NCI-H146 treated with DMSO at 0.1 percent for 48 hours (cell line): ENCODE results near the gene CASP12.

Experiments
- DNase-seq: peaks from one replicate; lab custom pipeline; 2025; ENCODE audit not compliant: unreplicated experiment; lab: John Stamatoyannopoulos, UW

Gene CASP12

GRCh38 chr11:104892723-104893511 is 5.3 kb downstream of the CASP12 start:
- DNase-seq, result no peak

GRCh38 chr11:104891135-104891534 is 7.1 kb downstream of the CASP12 start:
- no peak for DNase-seq

- no peak for DNase-seq
Observed at GRCh38 chr11:104883342-104883741, 14.9 kb downstream of the CASP12 start.

DNA sequence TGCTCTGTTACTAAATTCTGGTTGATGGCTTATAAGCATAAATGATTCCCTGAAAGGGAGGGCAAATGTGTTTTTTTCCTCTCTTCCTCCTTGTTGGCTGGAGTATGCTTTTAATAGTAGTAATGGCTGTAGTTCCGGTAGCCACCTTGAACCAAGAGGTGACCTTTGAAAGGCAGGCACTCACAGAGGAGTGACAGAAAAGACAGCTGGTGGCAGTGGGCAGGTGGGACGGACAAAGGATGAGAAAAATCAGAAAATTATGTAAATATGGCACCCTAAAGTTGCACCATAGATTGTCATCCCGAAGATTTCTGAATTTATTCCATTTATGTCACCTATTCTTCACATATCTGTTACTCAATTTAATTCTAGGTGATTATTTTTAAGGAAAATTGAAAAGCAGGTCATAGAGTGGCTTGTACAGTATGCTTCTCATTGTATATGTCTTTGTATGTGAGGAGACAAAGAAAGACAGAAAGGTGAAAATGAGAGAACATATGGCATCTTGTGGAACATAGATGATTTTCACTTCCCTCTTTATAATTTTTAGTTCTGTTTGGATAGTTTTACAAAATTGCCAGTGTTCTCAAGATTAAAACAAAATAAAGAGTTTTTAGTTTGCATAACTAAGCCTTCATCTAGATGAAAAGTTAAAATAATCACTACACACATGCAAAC is 17.0 kb downstream of the CASP12 start:
- DNase-seq, result no peak

- DNase-seq, result no peak
Observed at GRCh38 chr11:104879514-104880190, 18.6 kb downstream of the CASP12 start.

DNA sequence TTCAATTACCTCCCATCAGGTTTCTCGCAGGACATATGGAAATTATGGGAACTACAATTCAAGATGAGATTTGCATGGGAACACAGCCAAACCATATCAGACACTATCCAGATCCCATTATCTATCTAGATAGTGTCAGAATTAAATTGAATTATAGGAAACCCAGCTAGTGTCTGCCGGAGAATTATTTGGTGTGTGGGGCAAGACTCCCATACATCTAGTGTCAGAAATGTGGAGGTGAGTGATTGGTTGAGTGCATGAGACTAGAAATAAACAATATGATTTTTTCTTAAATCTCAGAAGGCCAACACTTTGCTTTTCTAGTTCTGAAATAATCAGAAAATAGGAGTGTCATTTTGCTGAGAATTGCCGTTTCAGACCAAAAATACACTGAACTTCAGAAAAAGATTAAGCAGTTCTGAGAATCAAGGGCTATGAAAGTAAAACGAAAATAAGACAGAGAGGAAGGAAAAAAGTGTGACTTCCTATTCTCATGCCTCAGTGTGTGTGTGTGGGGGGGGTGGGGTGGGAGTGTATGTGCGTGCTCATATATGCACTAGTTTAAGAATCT is 21.3 kb downstream of the CASP12 start:
- DNase-seq, result no peak

GRCh38 chr11:104876324-104876723 is 21.9 kb downstream of the CASP12 start:
- DNase-seq, result no peak

DNA sequence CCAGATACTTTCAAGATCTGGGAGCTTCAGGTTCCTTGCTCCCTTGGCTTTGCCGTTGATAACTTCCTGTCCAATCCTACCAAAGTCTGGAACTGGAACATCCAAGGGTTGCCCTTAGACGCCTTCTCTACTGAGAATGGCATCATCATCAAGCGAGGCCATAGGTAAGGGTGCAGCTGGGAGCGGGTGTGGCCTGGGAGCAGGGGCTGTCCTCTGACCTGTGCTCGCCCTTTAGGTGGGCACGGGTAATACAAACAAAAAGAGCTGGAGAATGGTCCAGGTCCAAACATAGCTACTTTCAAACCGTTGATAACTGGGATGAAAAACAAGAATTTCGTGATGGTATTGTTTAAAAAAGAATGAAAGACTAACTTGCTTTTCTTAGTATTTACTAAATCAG is 25.0 kb downstream of the CASP12 start:
- DNase-seq, result no peak

DNA sequence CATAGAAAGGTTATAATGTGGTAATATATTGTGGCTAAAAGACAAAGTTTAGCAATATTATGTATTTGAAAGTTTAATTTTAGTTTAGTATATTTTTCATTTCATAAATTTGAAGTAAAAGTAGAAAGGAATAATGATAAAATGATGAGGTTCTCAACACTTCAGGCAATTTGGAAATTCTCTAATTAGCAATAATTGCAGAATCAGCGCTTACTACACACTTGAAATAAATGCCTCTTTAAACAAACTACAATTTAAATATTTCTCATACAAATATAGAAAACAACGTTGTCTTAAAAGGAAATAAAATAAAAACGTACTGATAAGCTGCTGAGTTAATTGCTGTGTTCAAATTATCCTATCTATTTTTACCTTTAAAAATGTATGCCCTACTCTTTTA is 25.9 kb downstream of the CASP12 start:
- DNase-seq, result no peak

DNA sequence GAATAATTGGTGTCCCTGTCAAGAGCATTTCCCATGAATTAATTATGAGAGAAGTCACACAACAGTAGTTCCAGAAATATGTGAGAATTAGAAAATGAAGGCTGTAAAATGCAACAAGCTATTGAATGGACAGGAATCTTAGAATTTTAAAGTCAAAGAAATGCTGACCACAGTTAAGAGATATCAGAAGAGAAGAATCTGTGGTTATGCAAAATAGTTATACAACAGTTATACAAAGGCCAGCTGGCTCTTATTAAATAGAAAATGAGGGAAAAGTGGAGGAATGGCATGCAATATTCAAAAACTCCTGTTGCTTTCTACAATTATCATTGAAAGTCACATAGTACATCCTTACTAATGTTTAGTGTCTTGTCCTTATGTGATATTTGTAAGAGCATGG is 27.4 kb downstream of the CASP12 start:
- no peak for DNase-seq

DNA sequence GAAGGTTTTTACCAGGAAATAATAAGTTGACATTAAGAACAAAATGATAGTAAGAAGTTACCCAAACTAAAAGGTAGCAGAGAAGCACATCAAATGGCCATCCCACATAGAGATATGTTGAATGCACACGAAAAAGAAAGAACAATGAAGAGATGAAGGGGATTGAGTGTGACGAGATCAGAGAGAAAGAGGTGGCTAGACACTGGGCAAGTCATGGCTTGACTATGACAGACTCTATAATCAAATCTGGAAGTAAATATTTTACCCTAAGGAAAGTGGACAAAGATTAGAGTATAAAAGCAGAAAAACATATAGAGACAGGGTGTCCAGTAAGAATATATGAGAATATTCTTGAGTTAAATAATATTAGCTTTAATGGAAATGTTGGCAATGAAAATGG is 31.4 kb downstream of the CASP12 start:
- no peak for DNase-seq

DNA sequence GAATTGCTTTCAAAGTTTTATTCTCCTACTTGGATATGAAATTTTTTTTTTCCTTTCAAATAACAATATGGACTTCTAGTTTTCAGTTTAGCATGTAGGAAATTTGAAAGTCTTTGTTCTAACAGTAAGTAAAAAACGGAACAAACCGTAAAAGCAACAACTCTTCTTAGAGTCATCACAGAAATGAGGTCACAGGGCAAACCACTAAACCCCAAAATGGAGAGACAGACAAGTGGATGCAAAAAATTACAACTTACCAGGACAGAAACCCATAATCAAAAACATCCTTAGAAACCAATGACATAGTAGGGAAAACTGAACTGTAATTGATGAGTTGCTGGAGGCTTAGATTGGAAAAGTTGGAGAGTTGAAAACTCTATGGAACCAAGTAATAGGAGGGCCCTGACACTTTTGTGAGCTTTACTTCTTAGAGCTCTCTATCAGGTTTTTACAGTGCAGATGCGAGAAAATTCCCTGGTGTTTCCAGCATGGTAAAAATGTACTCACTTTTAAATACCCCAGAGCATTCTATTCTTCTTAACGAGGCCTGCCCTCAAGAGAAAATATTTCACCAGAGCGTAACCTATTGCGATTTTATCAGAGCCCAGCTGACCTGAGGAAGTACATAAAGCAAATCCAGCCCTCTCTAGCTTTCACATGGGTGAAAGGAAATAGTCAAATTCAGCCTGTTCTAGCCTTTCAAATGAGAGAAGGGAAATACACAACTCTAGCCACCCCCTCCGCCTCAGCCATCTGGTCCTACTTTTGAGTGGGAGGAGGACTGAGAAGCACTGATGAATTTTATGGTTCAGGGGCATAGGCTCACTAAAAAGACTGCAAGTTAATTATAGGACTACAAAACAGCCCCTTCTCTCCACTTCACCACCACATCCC is 39.1 kb downstream of the CASP12 start:
- no peak for DNase-seq

DNA sequence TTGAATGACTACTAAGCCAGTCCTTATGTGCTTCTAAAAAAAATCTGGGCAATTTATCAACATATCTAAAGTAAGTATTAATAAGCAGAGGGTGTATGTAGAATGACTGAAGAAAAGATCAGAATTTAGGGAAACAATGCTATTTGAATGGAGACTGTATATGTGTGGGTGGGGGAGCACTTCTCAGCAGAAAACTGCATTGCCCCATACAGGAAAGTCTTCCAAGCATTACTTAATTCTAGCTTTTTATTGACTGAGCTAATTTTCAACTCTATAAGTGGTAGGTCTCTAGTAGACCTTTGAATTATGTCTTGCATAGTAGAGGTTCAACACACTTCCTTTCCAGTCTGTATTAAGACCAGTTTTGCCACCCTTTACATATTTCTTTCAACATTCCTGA is 41.7 kb downstream of the CASP12 start:
- DNase-seq, result no peak

DNA sequence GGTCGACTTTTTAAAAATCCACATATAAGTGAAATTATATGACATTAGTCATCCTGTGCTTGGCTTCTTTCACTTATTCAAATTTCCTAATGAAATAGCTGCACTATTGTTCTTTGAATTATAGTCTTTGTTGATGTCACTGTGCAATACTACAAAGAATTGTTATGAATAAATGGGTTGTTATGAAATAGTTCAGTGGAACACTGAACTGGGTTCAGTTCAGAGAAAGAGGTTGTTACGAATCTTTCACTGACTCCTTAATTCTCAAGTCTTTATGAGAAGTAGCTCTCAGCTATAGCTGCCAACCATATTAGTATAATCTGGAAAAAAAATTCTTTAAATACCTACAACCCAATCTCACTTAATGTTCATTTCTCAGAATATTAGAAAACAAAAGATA is 42.3 kb downstream of the CASP12 start:
- no peak for DNase-seq

DNA sequence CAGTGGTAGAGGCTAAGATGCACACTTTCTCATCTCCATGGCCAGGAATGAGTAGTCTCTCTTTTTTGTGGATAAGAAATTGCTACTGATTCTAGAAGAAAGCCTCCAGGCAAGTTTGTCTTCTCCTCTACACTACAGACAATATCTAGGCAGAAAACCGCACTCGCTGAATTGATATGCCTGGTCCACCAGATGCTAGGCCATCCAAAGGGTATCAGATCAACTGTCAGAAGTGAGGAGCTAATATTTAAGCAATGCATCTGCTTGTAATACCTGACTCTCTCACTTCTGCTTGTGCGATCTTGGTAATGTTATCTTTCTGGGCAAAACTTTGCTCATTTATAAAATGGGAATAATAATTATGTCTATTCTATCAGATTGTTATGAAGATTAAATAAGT is 45.0 kb downstream of the CASP12 start:
- no peak for DNase-seq

DNA sequence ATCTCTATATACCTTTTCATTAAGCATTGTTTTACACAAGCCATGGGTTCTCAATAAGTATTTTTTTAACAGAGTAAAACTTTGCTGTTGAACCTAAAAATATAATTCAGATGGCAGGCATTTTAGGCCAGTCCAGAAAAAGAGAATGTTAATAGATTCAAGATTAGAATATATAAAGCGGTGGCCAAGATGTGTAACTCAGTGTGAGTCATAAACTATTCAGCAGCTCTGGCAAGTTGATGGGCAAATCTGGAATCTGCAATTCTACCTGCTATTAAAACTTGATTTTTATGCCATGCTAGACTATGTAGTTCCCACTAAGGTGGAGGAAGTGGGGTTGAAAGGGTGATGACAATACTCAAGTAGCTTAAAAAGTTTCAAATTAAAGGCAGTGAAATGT is 45.4 kb downstream of the CASP12 start:
- no peak for DNase-seq

DNA sequence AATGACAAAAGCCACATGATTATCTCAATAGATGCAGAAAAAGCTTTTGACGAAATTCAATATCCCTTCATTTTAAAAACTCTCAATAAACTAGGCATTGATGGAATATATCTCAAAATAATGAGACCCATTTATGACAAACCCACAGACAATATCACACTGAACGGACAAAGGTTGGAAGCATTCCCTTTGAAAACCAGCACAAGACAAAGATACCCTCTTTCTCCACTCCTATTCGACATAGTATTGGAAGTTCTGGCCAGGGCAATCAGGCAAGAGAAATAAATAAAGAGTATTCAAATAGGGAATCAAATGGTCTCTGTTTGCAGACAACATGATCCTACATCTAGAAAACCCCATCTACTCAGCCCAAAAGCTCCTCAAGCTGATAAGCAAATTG is 52.0 kb downstream of the CASP12 start:
- no peak for DNase-seq

DNA sequence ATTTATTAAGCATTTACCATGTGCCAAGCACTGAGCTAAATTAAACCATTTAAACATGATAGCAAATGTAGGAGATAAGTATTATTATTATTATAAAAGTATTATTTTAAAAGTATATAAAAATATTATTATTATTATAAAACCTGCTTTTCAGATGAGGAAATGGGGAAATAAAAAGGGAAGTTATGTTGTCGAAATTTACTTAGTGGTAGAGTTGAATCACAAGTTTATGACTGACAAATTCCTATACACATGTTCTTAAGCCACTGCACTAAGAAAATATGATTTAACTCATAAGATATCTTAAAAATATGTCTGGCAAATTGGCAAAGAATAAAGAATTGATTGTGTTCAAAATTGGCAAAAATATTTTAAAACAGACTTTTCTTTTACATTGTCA is 53.8 kb downstream of the CASP12 start:
- DNase-seq, result no peak

DNA sequence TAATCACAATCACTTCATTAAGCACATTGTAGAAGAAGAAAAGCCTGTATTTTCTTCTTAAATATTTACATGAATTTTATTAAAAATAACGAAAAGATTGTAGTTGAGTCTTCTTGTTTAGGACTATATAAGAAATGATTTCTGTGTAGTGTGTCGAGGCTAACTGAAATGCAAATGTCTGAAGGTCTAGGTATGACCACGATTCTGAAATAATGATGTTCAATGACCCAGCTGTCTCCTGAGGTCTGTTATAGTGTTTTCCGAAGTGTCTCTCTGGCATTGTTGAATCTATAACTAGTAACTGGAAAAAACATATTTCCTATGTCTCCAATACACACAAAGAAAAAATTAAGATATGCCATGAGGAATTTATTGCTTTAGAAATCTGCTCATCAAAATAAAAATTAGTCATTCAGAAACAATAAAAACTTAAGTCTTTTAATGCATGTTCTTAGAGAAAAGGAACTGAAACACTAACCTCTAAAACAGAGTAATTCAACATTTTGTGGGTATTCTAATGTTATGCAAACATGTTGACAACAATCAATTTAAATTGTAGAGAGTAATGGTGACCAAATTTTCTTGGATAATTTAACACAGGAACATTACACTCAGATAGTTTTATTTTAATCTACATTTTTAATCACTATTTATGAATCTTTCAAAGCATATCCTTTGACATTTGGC is 55.0 kb downstream of the CASP12 start:
- DNase-seq, result no peak

DNA sequence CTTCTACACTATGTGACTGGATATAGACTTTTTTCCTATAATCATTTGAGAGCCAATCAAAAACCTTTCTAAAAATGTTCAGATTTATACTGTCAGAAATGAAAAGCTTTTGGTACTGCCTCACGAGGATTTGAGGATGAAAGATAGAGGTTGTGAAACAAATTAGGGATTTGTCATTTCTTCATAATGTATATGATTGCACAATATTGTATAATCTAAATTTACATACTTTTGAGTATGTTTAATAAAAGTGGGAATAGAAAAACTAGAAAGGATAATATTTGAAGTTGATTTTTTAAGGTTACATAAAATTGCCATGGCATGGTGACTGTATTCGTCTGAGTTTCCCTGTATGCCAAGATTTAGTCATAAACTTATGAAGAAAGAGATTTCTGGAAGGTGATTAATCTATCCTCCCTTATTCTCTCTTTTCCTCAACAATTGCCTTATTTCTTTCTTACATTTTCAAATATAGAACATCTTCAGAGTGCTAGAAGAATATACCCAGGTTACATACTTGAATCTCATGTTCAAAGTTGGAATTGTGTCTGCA is 56.2 kb downstream of the CASP12 start:
- no peak for DNase-seq
